Caco-2 (cell line): ENCODE data around the gene SOSTDC1. TPM values are rescaled to one million over a fixed set of nuclear protein-coding genes. Genes with fewer than 3 reads are reported as not detected.

ENCODE experiments used
- Bru-seq: library from RNA; stranded (reverse); fragments of 400-500 nt; gene quantifications from one replicate; lab custom pipeline; 2021; lab: Mats Ljungman, UMichigan
- BruChase-seq, 2 experiments: library from RNA; stranded (reverse); fragments of 400-500 nt; gene quantifications; one replicate each; lab custom pipeline; 2021; lab: Mats Ljungman, UMichigan
- BruUV-seq: library from RNA; stranded (reverse); fragments of 400-500 nt; replicated peaks from 2 replicates; lab custom pipeline; 2021; lab: Mats Ljungman, UMichigan
- CTCF ChIA-PET: fragments of 300-600 bp; sonication (Branson Sonifier 250); formaldehyde crosslinking; loops from one replicate; lab custom pipeline; 2022; ENCODE audit warnings: antibody characterized with exemption; lab: Charles Lee
- POLR2A ChIA-PET: fragments of 300-600 bp; sonication (Branson Sonifier 250); formaldehyde crosslinking; loops from one replicate; lab custom pipeline; 2022; ENCODE audit warnings: antibody characterized with exemption; lab: Charles Lee
- DNase-seq, 2 experiments: peaks; one replicate each; pipeline versions ENCODE4 v3.0.0 to v3.0.0-alpha.2; 2020 to 2022
- H3K27me3 ChIP-seq: replicated peaks from 2 replicates; pipeline ENCODE4 v1.6.0; 2011; ENCODE audit warnings: low read length; ENCODE audit not compliant: control insufficient read depth, insufficient read depth
- H3K36me3 ChIP-seq: 2 replicates; pipeline ENCODE4 v1.5.1; 2011; ENCODE audit warnings: low read length; ENCODE audit not compliant: control insufficient read depth, insufficient read depth
- H3K4me1 ChIP-seq: fragments of 250-450 bp; sonication (Bioruptor Pico); 2 replicates; pipeline ENCODE4 v1.5.1; 2020; ENCODE audit warnings: mild to moderate bottlenecking
- H3K4me3 ChIP-seq: 2 replicates; pipeline ENCODE4 v1.5.1; 2011; ENCODE audit warnings: low read depth, mild to moderate bottlenecking, control low read depth, low read length
- H3K9me3 ChIP-seq: fragments of 250-450 bp; sonication (Bioruptor Pico); 2 replicates; pipeline ENCODE4 v1.5.1; 2020; ENCODE audit warnings: mild to moderate bottlenecking, moderate library complexity
- H3K27ac Mint-ChIP-seq: one replicate; pipeline ENCODE4 v1.8.0; 2022; ENCODE audit warnings: mixed read lengths; ENCODE audit not compliant: unreplicated experiment
- H3K27me3 Mint-ChIP-seq: one replicate; pipeline ENCODE4 v1.8.0; 2022; ENCODE audit warnings: mixed read lengths; ENCODE audit not compliant: insufficient read depth, unreplicated experiment
- H3K36me3 Mint-ChIP-seq: one replicate; pipeline ENCODE4 v1.8.0; 2022; ENCODE audit warnings: mild to moderate bottlenecking, mixed read lengths; ENCODE audit not compliant: insufficient read depth, unreplicated experiment
- H3K4me1 Mint-ChIP-seq: one replicate; pipeline ENCODE4 v1.8.0; 2022; ENCODE audit warnings: low read depth, mixed read lengths; ENCODE audit not compliant: unreplicated experiment
- H3K4me3 Mint-ChIP-seq: one replicate; pipeline ENCODE4 v1.8.0; 2022; ENCODE audit warnings: mild to moderate bottlenecking, moderate library complexity, mixed read lengths; ENCODE audit not compliant: unreplicated experiment
- H3K9me3 Mint-ChIP-seq: one replicate; pipeline ENCODE4 v1.8.0; 2022; ENCODE audit warnings: mixed read lengths; ENCODE audit not compliant: unreplicated experiment
- intact Hi-C: fragments of 100-400 bp; cut with micrococcal nuclease; formaldehyde crosslinking; loops from one replicate; pipeline ENCODE4 v1.10.0; 2022; ENCODE audit not compliant: unreplicated experiment
- long read RNA-seq: library from polyadenylated mRNA; stranded (forward); transcript quantifications from one replicate; pipeline ENCODE4 v2.0.0, GENCODE V29; 2022
- total RNA-seq: library from RNA; stranded (reverse); gene quantifications from 2 replicates; pipeline ENCODE4 v1.2.3, GENCODE V29; 2022
- TF ChIP-seq, protein P1 (sequence below), 2 experiments: fragments of 200-600 bp in 1 of 2; IDR thresholded peaks; 1 replicate in 1 of 2; 2 replicates in 1 of 2; pipeline versions ENCODE4 v1.5.1 to v1.8.0; 2011 to 2022; ENCODE audit warnings: antibody characterized with exemption in 1 of 2, control low read depth in 1 of 2, inconsistent platforms in 1 of 2, low read depth in 1 of 2, low read length in 1 of 2, mild to moderate bottlenecking in 1 of 2, moderate library complexity in 1 of 2; ENCODE audit not compliant: insufficient read depth in 1 of 2, severe bottlenecking in 1 of 2, unreplicated experiment in 1 of 2

SOSTDC1 gene, protein sequence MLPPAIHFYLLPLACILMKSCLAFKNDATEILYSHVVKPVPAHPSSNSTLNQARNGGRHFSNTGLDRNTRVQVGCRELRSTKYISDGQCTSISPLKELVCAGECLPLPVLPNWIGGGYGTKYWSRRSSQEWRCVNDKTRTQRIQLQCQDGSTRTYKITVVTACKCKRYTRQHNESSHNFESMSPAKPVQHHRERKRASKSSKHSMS
- total RNA-seq (8.1 and 8.4 TPM in 2 replicates), Bru-seq, nascent RNA (percentile 28 among the genes with signal in this experiment), BruChase-seq, experiment 1, labeled RNA remaining after a 2-hour chase (percentile 34 among the genes with signal in this experiment), BruChase-seq, experiment 2, labeled RNA remaining after a 6-hour chase (percentile 41 among the genes with signal in this experiment)
- long read RNA-seq, transcript SOSTDC1-201 (2 exons, 1,869 nt) = major isoform, 21 of 21 reads
- long read RNA-seq, partial matches to known transcripts = 0 of 21 reads
- long read RNA-seq, other reads (novel, unspliced or antisense) = 0 of 21 reads

DNA sequence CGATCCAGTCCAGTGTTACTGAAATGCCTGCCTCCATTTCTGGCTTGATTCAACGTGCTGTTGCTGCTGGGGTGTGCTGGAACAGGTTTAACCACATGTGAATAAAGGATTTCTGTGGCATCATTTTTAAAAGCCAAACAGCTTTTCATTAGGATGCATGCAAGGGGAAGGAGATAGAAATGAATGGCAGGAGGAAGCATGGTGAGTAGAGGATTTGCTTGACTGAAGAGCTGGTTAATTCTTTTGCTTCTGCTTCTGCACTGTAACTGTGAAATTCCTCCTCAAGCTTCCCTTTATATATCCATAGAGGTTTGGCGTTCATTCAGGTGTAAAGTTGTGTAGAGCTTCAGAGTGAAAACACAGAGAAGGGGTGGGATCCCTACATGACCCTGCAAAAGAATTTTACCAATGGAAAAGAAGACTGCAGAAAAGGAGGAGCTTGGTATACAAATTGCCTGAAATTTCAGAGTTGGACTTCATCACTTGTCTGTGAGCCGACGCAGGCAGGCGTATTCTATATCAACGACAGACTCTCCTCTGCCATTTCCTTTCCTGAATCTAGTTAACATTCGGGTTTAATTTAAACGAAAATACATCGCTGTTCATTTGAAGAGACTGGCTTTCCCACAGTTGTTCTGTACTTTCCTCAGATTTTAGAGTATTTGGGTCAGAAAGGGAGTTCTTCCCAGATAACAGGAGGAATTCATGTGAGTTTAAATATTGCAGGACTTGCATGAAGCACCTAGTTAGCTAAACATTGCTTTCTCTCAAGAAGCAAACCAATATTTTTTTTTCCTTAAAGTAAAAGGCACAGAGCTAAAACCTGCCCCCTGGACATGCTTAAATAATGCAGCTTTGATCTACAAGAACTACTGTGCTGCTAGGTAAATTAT lies at the start of gene SOSTDC1:
SOSTDC1 (minus strand) TSS at position 270 of the 893 bp plus-strand sequence; CDS start at position 200, 70 bp downstream.
- no peaks in the 10 kb centered on the region for H3K27me3 Mint-ChIP-seq

DNA sequence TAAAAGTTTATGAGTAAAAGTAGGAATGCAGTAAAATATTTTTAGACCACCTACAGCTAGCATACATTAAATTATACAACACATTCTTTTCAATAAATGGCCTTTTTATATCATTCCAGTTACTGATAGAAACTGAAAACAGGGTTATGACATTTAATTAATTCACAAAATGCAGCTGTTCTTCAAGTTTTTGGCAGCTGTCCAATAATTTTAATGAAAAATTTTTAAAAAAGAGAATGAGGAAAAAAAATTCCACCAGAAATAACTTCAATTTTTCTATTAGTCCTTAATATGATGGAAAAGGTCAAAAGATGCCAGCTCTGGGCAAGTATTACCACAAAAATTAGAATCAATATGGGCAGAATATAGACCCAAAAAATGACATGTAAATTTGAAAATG lies 49.2 kb upstream of the SOSTDC1 start:
- no peaks in the 10 kb centered on the region for H3K36me3 Mint-ChIP-seq
- no peaks in the 10 kb centered on the region for H3K36me3 ChIP-seq
- no peaks in the 10 kb centered on the region for H3K27me3 ChIP-seq
- no peak overlapping the region for H3K4me3 ChIP-seq
- ChIA-PET CTCF (no interaction called here), POLR2A (no interaction called here)
- DNase-seq = no peak
- no peak overlapping the region for H3K4me3 Mint-ChIP-seq
- no peak overlapping the region for H3K27ac Mint-ChIP-seq
- no TSS peak for BruUV-seq
- H3K4me1 Mint-ChIP-seq = no peaks in the 10 kb centered on the region
- H3K27me3 Mint-ChIP-seq = no peaks in the 10 kb centered on the region
- H3K4me1 ChIP-seq = no peaks in the 10 kb centered on the region; the same call in 1 of the 2 replicates
- TF ChIP-seq, protein P1, sequence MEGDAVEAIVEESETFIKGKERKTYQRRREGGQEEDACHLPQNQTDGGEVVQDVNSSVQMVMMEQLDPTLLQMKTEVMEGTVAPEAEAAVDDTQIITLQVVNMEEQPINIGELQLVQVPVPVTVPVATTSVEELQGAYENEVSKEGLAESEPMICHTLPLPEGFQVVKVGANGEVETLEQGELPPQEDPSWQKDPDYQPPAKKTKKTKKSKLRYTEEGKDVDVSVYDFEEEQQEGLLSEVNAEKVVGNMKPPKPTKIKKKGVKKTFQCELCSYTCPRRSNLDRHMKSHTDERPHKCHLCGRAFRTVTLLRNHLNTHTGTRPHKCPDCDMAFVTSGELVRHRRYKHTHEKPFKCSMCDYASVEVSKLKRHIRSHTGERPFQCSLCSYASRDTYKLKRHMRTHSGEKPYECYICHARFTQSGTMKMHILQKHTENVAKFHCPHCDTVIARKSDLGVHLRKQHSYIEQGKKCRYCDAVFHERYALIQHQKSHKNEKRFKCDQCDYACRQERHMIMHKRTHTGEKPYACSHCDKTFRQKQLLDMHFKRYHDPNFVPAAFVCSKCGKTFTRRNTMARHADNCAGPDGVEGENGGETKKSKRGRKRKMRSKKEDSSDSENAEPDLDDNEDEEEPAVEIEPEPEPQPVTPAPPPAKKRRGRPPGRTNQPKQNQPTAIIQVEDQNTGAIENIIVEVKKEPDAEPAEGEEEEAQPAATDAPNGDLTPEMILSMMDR (IDR thresholded peaks at IDR 0.05; ENCODE audit: insufficient read depth in 1 of 2, low read depth in 1 of 2, low read length in 1 of 2, severe bottlenecking in 1 of 2, unreplicated experiment in 1 of 2) = no peak
- no peaks in the 10 kb centered on the region for H3K9me3 ChIP-seq
- no peaks in the 10 kb centered on the region for H3K9me3 Mint-ChIP-seq
- intact Hi-C loops = no loop called here

More for the DNA sequence above, at the start of gene SOSTDC1:
- intact Hi-C loops = loop anchor here (1.0 to 2.0 kb wide), 3 partner anchors 27 to 100 kb away; no protein-coding TSS in a partner anchor
- Histone ChIP-seq H3K4me1 (peaks cover 16% of the 10 kb centered on the region), H3K36me3 (no peaks in the 10 kb centered on the region), H3K9me3 (no peaks in the 10 kb centered on the region), H3K27me3 (no peaks in the 10 kb centered on the region), H3K4me3 (peak within 1 kb of the TSS; percentile 29)
- DNase-seq = peak in 1 of 2 experiments; percentile 54
- CTCF ChIA-PET = interaction anchor here (0.9 to 1.0 kb wide), 3 partner anchors 23 to 99 kb away, joined by 4 to 15 read pairs (median 12); no protein-coding TSS in a partner anchor
- TF ChIP-seq, protein P1 (IDR thresholded peaks at IDR 0.05; ENCODE audit: insufficient read depth in 1 of 2, low read depth in 1 of 2, low read length in 1 of 2, severe bottlenecking in 1 of 2, unreplicated experiment in 1 of 2) = no peak
- peaks cover 17% of the 10 kb centered on the region for H3K4me1 Mint-ChIP-seq
- peak within 1 kb of the TSS; percentile 77 for H3K4me3 Mint-ChIP-seq
- BruUV-seq = TSS peak; percentile 97
- H3K9me3 Mint-ChIP-seq = no peaks in the 10 kb centered on the region
- H3K36me3 Mint-ChIP-seq = no peaks in the 10 kb centered on the region
- peak within 1 kb of the TSS; percentile 58 for H3K27ac Mint-ChIP-seq
- POLR2A ChIA-PET = interaction anchor here (0.6 to 1.5 kb wide), 6 partner anchors 31 to 144 kb away, joined by 3 to 11 read pairs (median 4); partner anchors contain the start of gene CRPPA

DNA sequence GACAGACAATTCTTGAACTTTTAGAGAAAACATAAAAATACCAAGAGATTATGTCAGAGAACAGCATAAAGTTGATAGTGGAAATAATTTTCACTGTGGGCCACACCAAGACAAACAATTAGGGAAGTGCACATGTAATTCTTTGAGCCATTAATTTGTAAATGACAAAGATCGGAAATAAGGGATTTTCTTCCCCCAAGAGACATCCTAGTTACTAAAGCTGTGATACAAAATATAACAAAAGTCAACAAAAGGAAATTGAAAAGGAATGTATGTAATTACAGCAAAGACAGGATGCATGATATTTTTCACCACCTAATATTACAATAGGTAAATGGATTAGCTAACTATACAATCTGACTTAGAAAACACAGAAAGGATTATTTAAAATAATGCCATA lies 48.7 kb upstream of the SOSTDC1 start:
- ChIA-PET CTCF (no interaction called here), POLR2A (no interaction called here)
- Histone ChIP-seq H3K27me3 (no peaks in the 10 kb centered on the region), H3K9me3 (no peaks in the 10 kb centered on the region), H3K36me3 (no peaks in the 10 kb centered on the region), H3K4me3 (no peak overlapping the region), H3K4me1 (no peaks in the 10 kb centered on the region; the same call in 1 of the 2 replicates)
- no TSS peak for BruUV-seq
- no peak for DNase-seq
- intact Hi-C loops = no loop called here
- Mint-ChIP-seq H3K9me3 (no peaks in the 10 kb centered on the region), H3K27me3 (no peaks in the 10 kb centered on the region), H3K4me1 (no peaks in the 10 kb centered on the region), H3K27ac (no peak overlapping the region), H3K36me3 (no peaks in the 10 kb centered on the region), H3K4me3 (no peak overlapping the region)
- TF ChIP-seq, protein P1 (IDR thresholded peaks at IDR 0.05; ENCODE audit: insufficient read depth in 1 of 2, low read depth in 1 of 2, low read length in 1 of 2, severe bottlenecking in 1 of 2, unreplicated experiment in 1 of 2) = no peak
